Neural cell (in vitro differentiated cells): ENCODE results near the gene FERMT3. TPM values are rescaled to one million over a fixed set of nuclear protein-coding genes. Genes with fewer than 3 reads are reported as not detected.
A peak's percentile ranks its signal among the peaks of the same experiment; 100 is the strongest.

ENCODE experiments used
- H2AFZ ChIP-seq: fragments of 200-600, 300-800 bp; sonication (generic), shearing (Covaris generic); 2 replicates; pipeline ENCODE4 v1.6.0; 2014; ENCODE audit warnings: low read depth, mild to moderate bottlenecking, antibody characterized with exemption, low read length, moderate library complexity
- H3F3A ChIP-seq: fragments of 200-600 bp; shearing (Covaris generic); 2 replicates; pipeline ENCODE4 v1.6.1; 2016; ENCODE audit warnings: mild to moderate bottlenecking, moderate library complexity, mixed read lengths, antibody characterized with exemption, low read length; ENCODE audit not compliant: insufficient read depth, poor library complexity, severe bottlenecking
- H3K27ac ChIP-seq: fragments of 200-600, 300-800 bp; sonication (generic), shearing (Covaris generic); 2 replicates; pipeline ENCODE4 v1.5.1; 2014; ENCODE audit warnings: mild to moderate bottlenecking, low read length, moderate library complexity
- H3K27me3 ChIP-seq: fragments of 300-800, 200-600 bp; sonication (generic), shearing (Covaris generic); 2 replicates; pipeline ENCODE4 v1.6.0; 2014; ENCODE audit warnings: mild to moderate bottlenecking, low read depth, low read length, moderate library complexity; ENCODE audit not compliant: insufficient read depth
- H3K36me3 ChIP-seq: fragments of 300-800, 200-600 bp; sonication (generic), shearing (Covaris generic); 2 replicates; pipeline ENCODE4 v1.5.1; 2014; ENCODE audit warnings: mild to moderate bottlenecking, antibody characterized with exemption, low read length, moderate library complexity; ENCODE audit not compliant: insufficient read depth
- H3K4me2 ChIP-seq: fragments of 300-800, 200-600 bp; sonication (generic), shearing (Covaris generic); 2 replicates; pipeline ENCODE4 v1.6.0; 2014; ENCODE audit warnings: mild to moderate bottlenecking, low read length
- H3K4me3 ChIP-seq: fragments of 300-800, 200-600 bp; sonication (generic), shearing (Covaris generic); 2 replicates; pipeline ENCODE4 v1.5.1; 2014; ENCODE audit warnings: mild to moderate bottlenecking, low read length, moderate library complexity
- H3K79me2 ChIP-seq: fragments of 200-600 bp; shearing (Covaris generic); replicated peaks from 2 replicates; pipeline ENCODE4 v1.6.0; 2014; ENCODE audit warnings: mild to moderate bottlenecking, low read length, moderate library complexity; ENCODE audit not compliant: insufficient read depth
- H3K9ac ChIP-seq: fragments of 300-800, 200-600 bp; sonication (generic), shearing (Covaris generic); 2 replicates; pipeline ENCODE4 v1.6.1; 2016; ENCODE audit warnings: mild to moderate bottlenecking, low read length, mixed read lengths
- H3K9me2 ChIP-seq: fragments of 200-600 bp; shearing (Covaris generic); 2 replicates; pipeline ENCODE4 v1.6.1; 2016; ENCODE audit warnings: mild to moderate bottlenecking, low read length, mixed read lengths; ENCODE audit not compliant: insufficient read depth
- H3K9me3 ChIP-seq: fragments of 200-600, 300-800 bp; sonication (generic), shearing (Covaris generic); 2 replicates; pipeline ENCODE4 v1.6.1; 2016; ENCODE audit warnings: mild to moderate bottlenecking, mixed run types, low read length, moderate library complexity, mixed read lengths
- H4K20me1 ChIP-seq: fragments of 200-600 bp; shearing (Covaris generic); 2 replicates; pipeline ENCODE4 v1.6.1; 2016; ENCODE audit warnings: mild to moderate bottlenecking, mixed run types; ENCODE audit not compliant: insufficient read depth
- CTCF ChIP-seq: fragments of 450-650 bp; IDR thresholded peaks from 2 replicates; pipeline ENCODE4 v1.5.1; 2014; ENCODE audit warnings: antibody characterized with exemption, mild to moderate bottlenecking, moderate library complexity; ENCODE audit not compliant: poor library complexity, severe bottlenecking
- EP300 ChIP-seq: fragments of 450-650 bp; conservative IDR thresholded peaks from 2 replicates; pipeline ENCODE4 v1.6.1; 2014; ENCODE audit warnings: antibody characterized with exemption, mild to moderate bottlenecking, moderate library complexity; ENCODE audit not compliant: poor library complexity, severe bottlenecking
- EZH2 ChIP-seq: fragments of 200-600, 300-800 bp; shearing (Covaris generic), sonication (generic); IDR thresholded peaks from 2 replicates; pipeline ENCODE4 v1.6.1; 2014; ENCODE audit warnings: antibody characterized with exemption, low read length, borderline replicate concordance, mild to moderate bottlenecking; ENCODE audit not compliant: insufficient read depth, poor library complexity, severe bottlenecking
- MXI1 ChIP-seq: fragments of 450-650 bp; conservative IDR thresholded peaks from 2 replicates; pipeline ENCODE4 v1.6.1; 2014; ENCODE audit warnings: antibody characterized with exemption, mild to moderate bottlenecking; ENCODE audit not compliant: poor library complexity, severe bottlenecking
- POLR2AphosphoS5 ChIP-seq: IDR thresholded peaks from 2 replicates; pipeline ENCODE4 v1.6.1; 2012
- RAD21 ChIP-seq: fragments of 450-650 bp; conservative IDR thresholded peaks from 2 replicates; pipeline ENCODE4 v1.6.1; 2014; ENCODE audit warnings: antibody characterized with exemption, mild to moderate bottlenecking, moderate library complexity
- REST ChIP-seq: IDR thresholded peaks from 2 replicates; pipeline ENCODE4 v1.6.1; 2012; ENCODE audit warnings: borderline replicate concordance
- SMC3 ChIP-seq: fragments of 450-650 bp; conservative IDR thresholded peaks from 2 replicates; pipeline ENCODE4 v1.6.1; 2014; ENCODE audit warnings: antibody characterized with exemption, mild to moderate bottlenecking, moderate library complexity; ENCODE audit not compliant: poor library complexity
- TAF1 ChIP-seq: IDR thresholded peaks from 2 replicates; pipeline ENCODE4 v1.6.1; 2012; ENCODE audit warnings: low read depth
- polyA plus RNA-seq: library from polyadenylated mRNA; depleted of rRNA; stranded (reverse); fragments of >200 nt; gene quantifications from 2 replicates; pipeline ENCODE4 v1.2.3, GENCODE V29; 2014

Gene FERMT3
- polyA plus RNA-seq, 1 donor from 2014 or later = 0.89 TPM

GRCh38 chr11:64181506-64182411, 24.8 kb upstream of the FERMT3 start:
- H3K4me3 ChIP-seq = peak overlapping the region; percentile 40
- H2AFZ ChIP-seq = no peak overlapping the region
- H3K9me2 ChIP-seq = no peaks in the 10 kb centered on the region
- no peaks in the 10 kb centered on the region for H3K36me3 ChIP-seq
- TF ChIP-seq EZH2 (no peak), CTCF (no peak), REST (no peak), POLR2AphosphoS5 (no peak), SMC3 (no peak), EP300 (no peak), RAD21 (no peak)
- H3K9ac ChIP-seq = no peak overlapping the region
- peaks cover 6% of the 10 kb centered on the region for H3F3A ChIP-seq
- H3K79me2 ChIP-seq = no peaks in the 10 kb centered on the region
- H3K27me3 ChIP-seq = no peaks in the 10 kb centered on the region
- H3K27ac ChIP-seq = no peak overlapping the region
- H3K9me3 ChIP-seq = no peaks in the 10 kb centered on the region
- H4K20me1 ChIP-seq = peaks cover 5% of the 10 kb centered on the region
- no peak overlapping the region for H3K4me2 ChIP-seq

GRCh38 chr11:64183890-64184289, 22.6 kb upstream of the FERMT3 start:
- peak overlapping the region; percentile 90 for H3K4me3 ChIP-seq
- no peak overlapping the region for H2AFZ ChIP-seq
- H3K9me3 ChIP-seq = no peaks in the 10 kb centered on the region
- H3K9ac ChIP-seq = no peak overlapping the region
- TF ChIP-seq RAD21 = no peak
- TF ChIP-seq CTCF = no peak
- TF ChIP-seq MXI1 = no peak
- no peak for TF ChIP-seq EP300
- TF ChIP-seq EZH2 = no peak
- no peak for TF ChIP-seq REST
- TF ChIP-seq TAF1 = no peak
- TF ChIP-seq SMC3 = no peak
- TF ChIP-seq POLR2AphosphoS5 = no peak
- H3K36me3 ChIP-seq = no peaks in the 10 kb centered on the region
- peaks cover 5% of the 10 kb centered on the region for H4K20me1 ChIP-seq
- no peak overlapping the region for H3K4me2 ChIP-seq
- H3K27ac ChIP-seq = peak overlapping the region; percentile 89
- no peaks in the 10 kb centered on the region for H3K9me2 ChIP-seq
- H3K27me3 ChIP-seq = no peaks in the 10 kb centered on the region
- H3K79me2 ChIP-seq = no peaks in the 10 kb centered on the region
- H3F3A ChIP-seq = peaks cover 6% of the 10 kb centered on the region
